GM19238 (cell line): ENCODE data around the gene PLEKHM3.
"Not testable (repeated sequence)": the region's sequence is repeated elsewhere in the genome, so short reads cannot be mapped to it uniquely, and the experiment has no call there.

Experiments
- DNase-seq: peaks from one replicate; pipeline ENCODE4 v3.0.0; 2011; ENCODE audit warnings: low spot score; ENCODE audit not compliant: insufficient read length

Gene PLEKHM3

DNA sequence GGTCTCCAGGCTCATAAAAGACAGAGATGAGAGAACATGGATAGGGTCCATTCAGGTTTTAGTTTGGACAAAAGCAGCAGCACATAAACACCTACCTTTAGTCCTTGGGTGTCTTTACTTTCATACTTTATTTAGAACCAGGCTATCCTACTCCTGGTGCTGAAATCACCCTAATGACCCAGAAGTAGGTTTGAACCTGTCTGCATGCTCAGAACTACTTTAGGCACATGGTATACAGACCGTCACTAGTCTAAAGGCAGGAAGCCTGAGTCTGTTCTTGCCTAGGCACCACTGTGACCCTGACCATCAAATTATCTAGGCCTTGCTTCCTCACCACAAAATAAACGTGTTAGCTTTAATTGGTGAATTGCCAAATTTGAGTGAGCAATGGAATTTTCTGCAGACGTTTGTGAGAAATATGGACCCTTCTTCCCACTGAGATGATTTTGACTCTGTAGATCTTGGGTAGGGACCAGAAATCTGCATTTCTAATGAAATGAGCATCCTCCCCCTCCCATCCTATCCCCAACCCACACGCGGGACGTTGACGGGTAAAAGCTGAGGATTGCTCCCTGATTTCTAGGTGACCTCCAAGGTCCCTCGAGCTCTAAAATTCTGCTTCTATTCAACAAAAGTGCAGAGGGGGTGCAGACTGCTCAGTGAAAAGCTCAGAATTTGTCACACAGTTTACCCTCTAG, 75.1 kb downstream of the PLEKHM3 start:
- no peak for DNase-seq

DNA sequence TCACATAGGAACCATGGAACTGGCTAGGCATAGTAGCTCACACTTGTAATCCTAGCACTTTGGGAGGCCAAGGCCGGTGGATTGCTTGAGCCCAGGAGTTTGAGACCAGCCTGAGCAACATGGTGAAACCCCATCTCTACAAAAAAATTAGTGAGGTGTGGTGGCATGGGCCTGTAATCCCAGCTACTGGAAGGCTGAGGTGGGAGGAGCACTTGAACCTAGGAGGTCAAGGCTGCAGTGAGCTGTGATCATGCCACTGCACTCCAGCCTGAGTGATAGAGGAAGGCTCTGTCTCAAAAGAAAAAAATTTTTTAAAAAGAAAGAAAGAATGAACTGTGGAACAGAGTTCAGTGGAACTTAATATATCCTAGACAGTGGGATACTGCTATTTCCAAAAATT, 76.1 kb downstream of the PLEKHM3 start:
- DNase-seq, result not testable (repeated sequence)

DNA sequence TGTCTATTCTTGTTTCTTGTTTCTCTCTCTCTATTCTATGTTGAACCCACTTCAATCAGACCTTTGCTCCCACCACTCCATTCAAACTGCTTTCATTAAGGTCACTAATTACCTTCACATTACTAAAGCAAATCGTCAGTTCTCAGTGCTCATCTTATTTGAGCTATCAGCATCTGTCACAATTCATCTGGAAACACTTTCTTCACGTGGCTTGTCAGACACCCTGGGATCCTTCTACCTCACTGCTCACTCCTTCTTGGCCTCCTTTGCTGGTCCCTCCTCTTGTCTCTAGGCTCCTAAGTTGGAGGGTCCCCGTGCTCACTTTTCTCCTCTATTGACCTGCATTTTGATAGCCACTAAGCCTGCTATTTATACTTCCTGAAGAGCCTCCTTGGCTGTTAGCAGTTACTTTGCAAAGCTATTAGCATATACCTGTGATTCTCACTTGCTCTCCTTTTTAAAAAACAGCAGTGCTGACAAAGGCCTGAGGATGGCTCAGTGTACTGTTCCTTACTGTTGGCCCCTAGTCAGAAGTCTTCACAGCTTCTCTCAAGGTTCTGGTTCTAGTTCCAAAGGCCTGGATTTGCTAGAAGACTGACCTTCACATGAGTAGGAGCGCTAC, 80.2 kb downstream of the PLEKHM3 start:
- DNase-seq, result no peak

DNA sequence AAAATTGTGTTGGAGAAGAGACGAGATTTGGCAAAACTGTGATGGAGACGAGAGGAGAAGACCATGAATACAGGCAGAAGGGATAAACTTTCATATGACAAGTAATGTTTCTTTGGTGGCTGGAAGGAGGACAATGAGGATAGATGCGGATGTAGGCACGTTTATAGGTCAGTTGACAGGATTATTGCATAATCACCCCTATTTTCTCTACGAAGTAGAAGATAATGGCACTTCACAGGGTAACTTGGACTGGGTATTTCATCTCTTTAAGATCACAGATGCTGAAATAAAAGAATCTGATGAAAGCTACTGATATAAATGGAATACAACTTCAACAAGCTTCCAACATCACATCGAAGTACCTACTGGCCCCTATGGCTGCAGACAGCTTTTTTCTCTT, 81.0 kb downstream of the PLEKHM3 start:
- DNase-seq, result no peak

DNA sequence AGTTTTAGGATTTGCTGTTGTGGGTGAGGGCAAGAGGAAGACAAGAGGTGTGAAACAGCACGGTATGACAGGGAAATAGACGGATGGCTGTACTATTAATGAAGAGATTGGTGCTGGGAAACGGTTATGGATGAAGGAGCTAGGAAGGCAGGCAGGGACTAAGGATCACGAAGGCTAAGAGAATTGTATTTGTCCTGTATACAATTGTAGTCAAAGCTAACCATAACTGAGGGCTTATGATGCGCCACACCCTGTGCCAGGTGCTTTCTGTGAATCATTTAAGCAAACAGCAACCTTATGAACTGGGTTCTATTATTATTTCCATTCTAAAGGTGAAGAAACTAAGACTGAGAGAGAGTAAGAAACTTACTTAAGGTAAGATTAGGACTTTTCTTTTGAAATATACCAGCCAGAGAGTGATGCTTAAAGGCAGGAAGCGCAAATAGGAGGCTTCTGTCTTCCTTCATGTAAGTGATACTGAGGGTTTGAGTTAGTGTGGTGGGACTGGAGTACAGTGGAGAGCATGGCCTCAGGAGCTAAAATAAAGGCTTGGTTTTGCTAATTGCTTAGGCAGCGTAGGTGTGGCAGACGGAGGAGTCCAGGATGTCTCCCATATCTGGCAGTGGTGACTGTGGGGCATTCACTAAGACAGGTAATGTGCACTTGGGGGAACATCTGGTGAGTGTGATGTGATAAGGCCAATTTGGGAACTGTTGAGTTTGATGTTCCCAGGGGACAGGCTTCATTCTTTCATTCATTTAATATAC, 85.8 kb downstream of the PLEKHM3 start:
- DNase-seq, result no peak

DNA sequence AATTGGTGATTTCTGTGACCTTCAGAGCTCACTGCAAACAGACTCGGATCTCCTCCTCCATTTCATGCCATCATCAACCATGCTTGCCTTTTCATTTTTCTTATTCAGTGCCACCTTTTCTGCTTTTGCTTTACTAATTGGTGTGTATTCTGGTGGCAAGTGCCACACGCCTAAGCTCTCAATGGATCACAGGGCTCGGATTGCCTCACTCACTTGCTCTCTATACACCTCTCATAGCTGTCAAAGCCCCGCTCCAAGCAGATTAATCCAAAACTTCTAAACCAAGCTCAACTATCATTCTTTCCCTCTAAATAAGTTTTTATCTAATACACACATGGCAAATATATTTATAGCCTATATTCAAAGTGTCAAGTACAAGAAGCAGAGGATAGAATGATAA, 86.4 kb downstream of the PLEKHM3 start:
- no peak for DNase-seq

DNA sequence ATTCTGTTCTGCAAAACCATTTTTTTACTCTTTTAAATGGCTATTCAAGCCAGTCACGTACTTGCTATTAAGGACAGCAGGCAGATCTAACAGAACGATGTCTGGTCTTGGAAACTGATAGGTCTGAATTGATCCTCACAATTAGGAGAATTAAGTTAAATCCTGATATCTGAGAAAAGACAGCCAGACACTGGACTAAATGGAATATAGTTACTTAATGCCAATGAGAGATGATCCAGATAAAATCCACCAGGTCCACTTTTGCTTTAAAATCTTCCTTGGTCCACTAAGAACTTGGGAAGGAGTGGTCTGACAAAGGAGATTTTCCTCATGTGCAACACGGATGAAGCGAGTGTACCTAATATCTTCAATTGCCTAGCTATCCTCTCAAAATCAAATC, 86.9 kb downstream of the PLEKHM3 start:
- no peak for DNase-seq

DNA sequence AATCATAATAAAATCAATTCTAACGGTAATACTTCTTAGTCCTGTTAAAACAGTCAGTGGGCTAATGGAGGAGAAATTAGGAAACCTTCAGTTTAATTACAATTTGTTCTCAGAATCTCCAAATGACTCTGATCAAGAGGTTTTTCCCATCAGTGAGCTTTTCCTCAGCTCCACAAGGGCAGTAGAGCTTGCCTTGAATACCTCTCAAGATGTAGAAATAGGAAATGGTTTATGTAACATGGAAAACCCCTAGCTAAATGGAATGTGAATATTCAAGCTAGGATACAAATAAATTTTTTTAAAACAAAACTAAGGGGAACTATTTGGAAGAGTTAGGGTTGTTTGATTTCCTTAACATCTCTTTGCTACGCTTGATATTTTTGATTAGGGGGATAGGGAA, 87.5 kb downstream of the PLEKHM3 start:
- DNase-seq, result no peak

DNA sequence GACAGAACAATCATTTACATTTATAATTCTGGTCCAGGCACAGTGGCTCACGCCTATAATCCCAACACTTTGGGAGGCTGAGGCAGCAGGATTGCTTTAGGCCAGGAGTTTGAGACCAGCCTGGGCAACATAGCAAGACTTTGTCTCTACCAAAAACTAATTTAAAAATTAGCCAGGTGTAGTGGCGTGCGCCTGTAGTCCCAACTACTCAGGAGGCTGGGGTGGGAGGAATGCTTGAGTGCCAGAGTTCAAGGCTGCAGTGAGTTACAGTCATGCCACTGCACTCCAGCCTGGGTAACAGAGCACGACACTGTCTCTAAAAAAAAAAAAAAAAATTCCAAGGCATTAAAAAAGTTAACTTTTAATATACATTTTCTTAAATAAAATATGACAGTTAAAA, 88.1 kb downstream of the PLEKHM3 start:
- no peak for DNase-seq

DNA sequence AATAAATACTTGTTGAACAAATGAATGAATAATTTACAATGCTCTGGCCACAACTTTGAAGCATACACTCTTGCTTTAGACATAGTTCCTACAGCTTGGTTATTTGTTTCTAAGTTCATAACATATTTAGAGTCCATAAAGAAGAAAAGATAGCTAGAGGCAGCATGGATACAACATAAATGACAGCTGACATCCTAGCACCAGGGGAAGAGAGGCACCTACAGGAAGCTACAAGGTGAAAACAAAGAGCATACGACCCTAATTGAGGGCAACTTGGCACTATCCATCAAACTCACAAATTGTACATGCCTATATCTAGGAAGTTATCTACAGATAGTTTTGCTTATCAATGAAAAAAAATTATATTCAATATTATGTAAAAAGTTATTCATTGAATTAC, 88.9 kb downstream of the PLEKHM3 start:
- no peak for DNase-seq

DNA sequence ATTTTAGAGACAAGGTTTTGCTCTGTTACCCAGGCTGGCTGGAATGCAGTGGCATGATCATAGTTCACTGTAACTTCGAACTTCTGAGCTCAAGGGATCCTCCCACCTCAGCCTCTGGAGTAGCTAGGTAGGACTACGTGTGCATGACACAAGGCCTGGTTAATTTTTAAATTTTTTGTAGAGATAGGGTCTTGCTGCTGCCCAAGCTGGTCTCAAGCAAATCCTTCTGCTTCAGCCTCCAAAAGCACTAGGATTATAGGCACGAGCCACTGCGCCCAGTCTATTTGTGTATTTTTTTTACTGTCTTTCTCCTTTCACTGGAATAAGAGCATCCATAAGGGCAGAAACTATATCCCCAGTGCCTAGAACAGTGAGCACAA, 89.3 kb downstream of the PLEKHM3 start:
- DNase-seq, result no peak

DNA sequence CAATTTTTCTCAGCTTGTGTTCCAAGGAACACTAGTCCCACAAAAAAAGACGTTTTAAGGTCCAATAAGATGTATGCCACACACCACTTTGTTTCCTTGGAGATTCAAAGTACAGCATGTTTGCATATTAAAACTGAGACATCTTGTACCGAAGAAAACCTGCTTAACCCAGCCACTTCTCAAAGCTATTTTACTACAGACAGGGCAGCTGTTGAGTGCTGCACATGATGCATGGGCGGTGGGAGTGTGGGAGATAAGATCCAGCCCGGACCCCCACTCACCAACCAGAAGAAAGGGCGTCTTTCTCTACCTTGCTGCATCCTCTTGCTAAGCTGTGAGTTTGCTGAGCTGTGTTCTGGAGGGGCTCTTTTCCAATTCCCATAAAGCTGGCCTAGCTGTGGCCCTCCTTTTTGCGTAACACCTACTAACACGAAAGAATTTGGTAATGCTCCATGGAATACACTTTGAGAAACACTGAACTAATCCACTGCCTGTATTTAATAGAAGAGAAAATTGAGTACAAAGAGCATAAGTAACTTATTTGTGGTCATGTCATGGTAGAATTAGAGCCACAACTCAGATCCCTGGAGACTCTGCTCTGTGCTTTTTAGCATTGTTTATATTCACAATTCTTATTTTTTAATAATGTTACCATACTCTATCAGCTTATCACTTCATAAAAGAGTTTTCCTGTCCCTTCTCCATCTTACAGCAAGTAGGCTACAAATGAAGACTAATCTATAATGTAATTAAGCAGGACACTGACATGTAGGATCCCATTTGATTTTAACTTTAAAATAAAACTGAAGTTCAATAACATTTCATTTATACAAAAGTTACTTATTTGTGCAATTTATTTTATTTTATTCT, 90.0 kb downstream of the PLEKHM3 start:
- no peak for DNase-seq

DNA sequence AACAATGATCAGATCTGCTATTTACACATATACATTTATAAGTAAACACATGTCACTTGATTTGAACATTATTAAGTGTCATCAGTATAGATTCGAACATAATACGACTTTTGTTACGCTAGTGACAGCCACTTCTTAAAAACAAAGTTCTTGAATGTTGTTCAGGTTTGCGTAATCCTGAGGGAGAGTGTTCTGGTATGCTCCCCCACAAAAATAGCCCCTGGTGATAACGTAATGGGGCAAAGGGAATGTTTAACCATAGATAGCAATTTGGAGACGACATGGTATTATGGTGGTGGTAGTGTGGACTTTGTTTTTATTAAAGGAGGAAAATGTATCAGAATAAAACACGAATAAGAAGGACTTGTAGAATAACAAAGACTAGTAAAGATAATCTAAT, 90.6 kb downstream of the PLEKHM3 start:
- no peak for DNase-seq

DNA sequence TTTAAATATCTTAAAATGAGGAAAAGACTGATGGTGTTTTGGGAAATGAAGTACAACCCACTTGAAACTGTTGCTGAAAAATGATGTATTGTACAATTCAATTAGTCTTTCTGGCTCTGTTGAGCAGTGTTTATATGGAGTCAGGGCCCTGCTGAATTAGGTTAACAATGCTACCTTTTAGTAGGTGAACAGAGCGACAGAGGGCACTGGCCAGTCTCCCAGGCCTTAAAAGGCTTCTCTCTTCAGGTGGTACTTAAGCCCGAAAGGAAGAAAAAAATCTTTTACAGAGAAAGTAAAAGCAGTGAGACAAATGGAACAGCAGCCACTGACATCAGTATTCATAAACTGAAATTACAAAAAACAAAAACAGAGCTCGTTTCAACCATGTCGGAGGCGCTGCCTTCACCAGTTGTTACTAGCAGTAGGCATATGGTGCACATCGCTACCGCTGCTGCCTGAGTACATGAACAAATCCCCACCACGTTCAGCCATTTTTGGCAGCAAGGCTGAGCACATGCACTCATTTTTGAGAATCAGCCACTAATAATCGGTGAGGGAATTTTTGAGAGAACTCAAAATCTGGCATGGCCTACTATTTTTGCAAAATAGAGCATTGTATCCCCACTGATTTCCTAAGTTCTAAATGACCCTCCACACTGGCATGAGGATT, 91.8 kb downstream of the PLEKHM3 start:
- DNase-seq, result no peak

DNA sequence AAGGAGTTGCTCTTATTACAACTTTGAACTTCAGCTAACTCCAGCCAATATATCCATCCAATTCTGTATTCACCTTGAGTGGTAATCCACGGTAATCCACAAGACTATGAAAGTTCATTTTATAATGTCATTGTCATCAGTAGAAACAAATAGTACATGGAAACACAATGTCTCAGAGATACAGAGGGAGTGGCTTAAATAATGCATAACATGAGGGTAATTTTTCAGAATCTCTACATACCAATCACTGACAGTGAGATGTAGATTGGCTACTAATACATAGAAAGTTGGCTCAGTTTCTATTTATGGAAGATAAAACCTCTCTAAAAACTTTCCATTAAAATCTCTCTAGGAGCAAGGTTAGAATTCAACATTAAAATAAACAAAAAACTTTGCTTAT, 93.2 kb downstream of the PLEKHM3 start:
- no peak for DNase-seq

DNA sequence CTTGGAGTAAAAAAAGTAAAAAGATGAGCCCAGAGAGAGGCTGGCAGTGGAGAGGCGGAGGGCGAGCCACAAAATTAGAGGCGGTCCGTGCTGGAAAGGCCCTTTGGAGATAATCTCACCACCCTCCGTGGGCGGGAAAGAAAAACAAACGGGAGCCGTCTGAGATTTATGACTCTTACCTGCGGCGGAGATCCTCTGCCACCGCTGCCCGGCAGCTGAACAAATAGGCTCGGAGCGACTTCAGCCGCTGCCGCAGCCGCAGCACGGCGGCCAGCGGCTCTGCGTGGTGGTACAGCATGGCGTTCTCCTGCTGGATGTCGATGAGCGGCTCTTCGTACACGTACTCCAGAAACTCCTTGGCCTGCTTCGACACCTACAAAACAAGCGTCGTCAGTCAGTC, 94.6 kb downstream of the PLEKHM3 start:
- DNase-seq, result no peak

DNA sequence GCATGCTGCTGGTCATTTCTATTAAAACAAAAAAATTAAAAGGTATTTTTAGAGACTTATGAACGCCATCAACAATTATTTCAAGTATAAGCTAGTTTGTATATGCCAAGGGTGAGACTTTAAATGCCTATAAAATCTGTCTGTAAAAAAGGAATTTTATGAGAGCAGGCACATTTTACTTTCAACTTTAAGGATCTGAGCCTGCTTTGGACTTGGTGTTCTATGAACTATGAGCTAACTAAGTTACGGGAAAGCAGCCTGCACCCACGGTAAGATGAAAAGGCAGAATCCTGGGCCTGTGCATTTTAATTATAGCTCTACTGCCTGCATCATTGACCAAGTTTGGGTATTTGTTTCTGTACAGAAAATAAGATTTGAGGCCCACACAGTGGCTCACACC, 95.4 kb downstream of the PLEKHM3 start:
- DNase-seq, result no peak

DNA sequence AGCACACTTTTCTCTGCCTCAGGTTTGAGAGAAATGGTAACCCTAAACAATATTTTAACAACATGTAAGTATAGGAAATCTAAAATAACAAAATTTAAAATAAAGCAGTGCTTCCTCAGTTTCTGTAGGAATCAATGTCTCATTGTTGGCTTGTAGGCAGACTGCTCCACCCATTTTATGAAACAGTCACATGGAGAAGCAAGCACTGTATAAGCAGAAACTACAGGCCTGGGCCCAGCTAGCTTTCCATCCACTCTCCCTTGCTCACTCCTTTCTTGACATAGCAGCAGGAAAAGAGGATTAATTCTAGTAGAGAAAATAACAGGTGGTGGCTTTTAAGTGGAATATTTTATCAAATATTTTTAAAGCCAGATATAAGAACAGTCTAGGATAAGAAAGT, 97.2 kb downstream of the PLEKHM3 start:
- no peak for DNase-seq

DNA sequence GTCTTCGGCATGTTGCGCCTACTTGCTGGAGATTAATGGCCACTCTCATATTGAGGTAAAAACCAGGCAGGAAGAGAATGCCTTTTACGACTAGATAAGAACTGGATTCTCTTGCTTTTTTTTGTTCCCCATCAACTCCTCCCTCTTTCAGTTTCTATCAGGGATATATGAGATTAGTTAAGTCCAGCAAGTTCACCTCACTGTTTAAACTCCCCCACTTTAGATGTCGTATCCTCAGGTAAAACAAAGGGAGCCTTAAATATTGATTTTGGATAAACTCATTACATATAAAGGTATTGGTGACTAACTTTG, 98.4 kb downstream of the PLEKHM3 start:
- DNase-seq, result no peak

DNA sequence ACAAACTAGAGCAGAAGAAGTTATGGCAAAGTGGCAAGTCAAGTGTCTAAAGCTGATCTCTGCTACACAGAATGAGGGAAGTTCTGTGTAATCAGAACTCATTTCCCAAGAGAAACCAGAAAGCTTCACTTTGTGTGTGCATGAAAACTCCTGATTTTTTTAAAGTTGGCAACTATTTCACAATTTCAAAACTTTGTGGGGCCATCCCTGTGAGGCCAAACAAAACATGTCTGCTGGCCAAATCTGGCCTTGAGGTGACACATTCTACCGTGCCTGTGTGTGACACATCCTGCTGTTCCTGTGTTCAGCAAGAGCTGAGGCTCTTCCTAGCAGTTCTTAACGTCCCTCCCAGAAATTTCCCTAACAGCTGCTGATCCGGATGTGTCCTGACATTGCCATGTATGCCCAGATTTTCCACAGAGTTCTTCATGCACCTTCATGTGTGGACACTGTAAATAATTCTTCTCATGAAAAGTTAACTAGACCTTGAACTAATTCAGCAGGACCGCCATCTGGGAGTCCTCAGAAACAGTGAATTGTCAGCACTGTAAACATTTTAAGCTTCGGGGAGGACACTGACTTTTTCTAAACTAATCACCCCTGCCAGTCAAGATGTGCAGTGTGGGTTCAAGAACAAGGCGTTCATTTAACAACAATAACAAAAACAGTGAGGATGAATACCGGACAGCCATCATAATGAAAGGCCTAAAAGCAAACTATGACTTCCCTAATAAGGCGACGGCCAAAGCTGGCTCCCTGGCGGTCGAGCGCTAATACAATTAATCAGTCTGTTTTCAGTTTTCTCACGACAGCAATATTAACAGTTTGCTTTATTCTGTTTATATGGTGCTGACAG, 99.0 kb downstream of the PLEKHM3 start:
- DNase-seq, result no peak

DNA sequence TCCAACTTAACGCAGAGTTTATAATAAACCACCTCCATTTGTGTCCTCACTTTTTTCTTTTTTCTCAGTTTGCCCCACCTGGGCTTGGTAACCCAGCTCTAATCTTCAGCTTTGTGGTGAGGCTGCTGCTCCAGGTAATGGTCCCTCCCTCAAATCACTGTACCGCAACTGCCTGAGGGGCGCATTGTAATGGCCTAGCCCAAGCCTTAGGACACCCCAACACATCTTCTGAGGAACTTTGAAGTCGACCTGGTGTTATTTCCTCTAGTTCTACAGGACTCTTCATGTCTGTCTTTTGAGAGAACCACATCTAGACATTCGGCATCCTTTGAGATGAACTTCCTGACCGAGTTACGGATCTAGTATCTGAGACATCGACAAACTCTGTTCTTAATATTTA, 99.7 kb downstream of the PLEKHM3 start:
- DNase-seq, result no peak
